H9 (cell line): ENCODE data around the gene SHANK3. TPM values are rescaled to one million over a fixed set of nuclear protein-coding genes. Genes with fewer than 3 reads are reported as not detected.

Experiments used
- DNase-seq: peaks from one replicate; pipeline ENCODE4 v3.0.0-alpha.2; 2017
- H2AFZ ChIP-seq: one replicate; pipeline ENCODE4 v1.6.1; 2013; ENCODE audit warnings: mild to moderate bottlenecking, low read length, control low read depth, moderate library complexity
- H2AK5ac ChIP-seq: 2 replicates; pipeline ENCODE4 v1.6.1; 2013; ENCODE audit warnings: low read length, control low read depth, mixed read lengths; ENCODE audit not compliant: insufficient read length
- H2BK120ac ChIP-seq: one replicate; pipeline ENCODE4 v1.6.1; 2013; ENCODE audit warnings: low read depth, mild to moderate bottlenecking, low read length, control low read depth, inconsistent platforms; ENCODE audit not compliant: poor library complexity, severe bottlenecking
- H2BK12ac ChIP-seq: 2 replicates; pipeline ENCODE4 v1.6.1; 2013; ENCODE audit warnings: low read length, control low read depth, mixed read lengths, low read depth; ENCODE audit not compliant: insufficient read length
- H2BK15ac ChIP-seq: 2 replicates; pipeline ENCODE4 v1.6.1; 2013; ENCODE audit warnings: low read depth, low read length, control low read depth
- H2BK20ac ChIP-seq: one replicate; pipeline ENCODE4 v1.6.1; 2013; ENCODE audit warnings: low read depth, mild to moderate bottlenecking, low read length, control low read depth, inconsistent platforms; ENCODE audit not compliant: poor library complexity, severe bottlenecking
- H2BK5ac ChIP-seq: 2 replicates; pipeline ENCODE4 v1.6.1; 2013; ENCODE audit warnings: low read length, control low read depth, mixed read lengths; ENCODE audit not compliant: insufficient read length
- H3K14ac ChIP-seq: 2 replicates; pipeline ENCODE4 v1.6.1; 2013; ENCODE audit warnings: low read length, control low read depth; ENCODE audit not compliant: insufficient read depth
- H3K18ac ChIP-seq: 2 replicates; pipeline ENCODE4 v1.6.1; 2013; ENCODE audit warnings: low read depth, mild to moderate bottlenecking, mixed read lengths, low read length, control low read depth; ENCODE audit not compliant: insufficient read length
- H3K23ac ChIP-seq: 2 replicates; pipeline ENCODE4 v1.6.1; 2013; ENCODE audit warnings: low read length, control low read depth, mixed read lengths, low read depth; ENCODE audit not compliant: insufficient read length
- H3K23me2 ChIP-seq: 2 replicates; pipeline ENCODE4 v1.6.1; 2013; ENCODE audit warnings: low read depth, mild to moderate bottlenecking, mixed read lengths, low read length, control low read depth; ENCODE audit not compliant: insufficient read length, poor library complexity, severe bottlenecking
- H3K27ac ChIP-seq: 2 replicates; pipeline ENCODE4 v1.5.1; 2013; ENCODE audit warnings: low read length, control low read depth, mixed read lengths, low read depth; ENCODE audit not compliant: insufficient read length
- H3K27me3 ChIP-seq: 2 replicates; pipeline ENCODE4 v1.6.1; 2013; ENCODE audit warnings: low read length, control low read depth, inconsistent platforms; ENCODE audit not compliant: insufficient read depth
- H3K4ac ChIP-seq: 2 replicates; pipeline ENCODE4 v1.6.1; 2013; ENCODE audit warnings: low read depth, mild to moderate bottlenecking, control low read depth, inconsistent platforms, low read length, moderate library complexity
- H3K4me1 ChIP-seq: 2 replicates; pipeline ENCODE4 v1.6.1; 2013; ENCODE audit warnings: low read length, control low read depth, inconsistent platforms; ENCODE audit not compliant: insufficient read depth
- H3K4me2 ChIP-seq: 2 replicates; pipeline ENCODE4 v1.6.1; 2013; ENCODE audit warnings: low read length, control low read depth, mixed read lengths; ENCODE audit not compliant: insufficient read length, insufficient read depth
- H3K56ac ChIP-seq: 2 replicates; pipeline ENCODE4 v1.6.1; 2013; ENCODE audit warnings: low read depth, mild to moderate bottlenecking, mixed read lengths, low read length, control low read depth; ENCODE audit not compliant: insufficient read length
- H3K79me1 ChIP-seq: 2 replicates; pipeline ENCODE4 v1.6.1; 2013; ENCODE audit warnings: low read depth, mild to moderate bottlenecking, moderate library complexity, low read length, control low read depth, inconsistent platforms; ENCODE audit not compliant: insufficient read depth, poor library complexity, severe bottlenecking
- H3K79me2 ChIP-seq: 2 replicates; pipeline ENCODE4 v1.6.1; 2013; ENCODE audit warnings: low read length, control low read depth, inconsistent platforms; ENCODE audit not compliant: insufficient read depth
- H3K9ac ChIP-seq: 2 replicates; pipeline ENCODE4 v1.6.1; 2013; ENCODE audit warnings: low read length, control low read depth, mixed read lengths; ENCODE audit not compliant: insufficient read length; ENCODE audit errors: extremely low read depth
- H3K9me3 ChIP-seq: one replicate; pipeline ENCODE4 v1.6.1; 2013; ENCODE audit warnings: low read depth, low read length, inconsistent platforms; ENCODE audit not compliant: control insufficient read depth
- H3T11ph ChIP-seq: one replicate; pipeline ENCODE4 v1.6.1; 2013; ENCODE audit warnings: mild to moderate bottlenecking, low read length, control low read depth, inconsistent platforms
- H4K20me1 ChIP-seq: one replicate; pipeline ENCODE4 v1.6.1; 2013; ENCODE audit not compliant: control insufficient read depth, insufficient read length, insufficient read depth
- H4K5ac ChIP-seq: 2 replicates; pipeline ENCODE4 v1.6.1; 2013; ENCODE audit warnings: low read depth, mild to moderate bottlenecking, mixed read lengths, low read length, control low read depth; ENCODE audit not compliant: insufficient read length
- H4K8ac ChIP-seq: replicated peaks from 2 replicates; pipeline ENCODE4 v1.6.1; 2013; ENCODE audit warnings: low read length, control low read depth, mixed read lengths, low read depth; ENCODE audit not compliant: insufficient read length
- H4K91ac ChIP-seq: 2 replicates; pipeline ENCODE4 v1.6.1; 2013; ENCODE audit warnings: low read depth, mild to moderate bottlenecking, moderate library complexity, mixed read lengths, low read length, control low read depth; ENCODE audit not compliant: insufficient read length
- H3K27ac Mint-ChIP-seq, 3 experiments: 2 replicates in 2 of 3; 3 replicates in 1 of 3; pipeline ENCODE4 v1.8.0; 2020 to 2021; ENCODE audit warnings: mixed read lengths in 3 of 3, mild to moderate bottlenecking in 1 of 3, moderate library complexity in 1 of 3
- H3K27me3 Mint-ChIP-seq: 2 replicates; pipeline ENCODE4 v1.8.0; 2021; ENCODE audit warnings: low read depth, mild to moderate bottlenecking, moderate library complexity, mixed read lengths
- H3K36me3 Mint-ChIP-seq, 3 experiments: 2 replicates in 2 of 3; 3 replicates in 1 of 3; pipeline ENCODE4 v1.8.0; 2020 to 2021; ENCODE audit warnings: low read depth in 3 of 3, mixed read lengths in 3 of 3; ENCODE audit not compliant: insufficient read depth in 1 of 3
- H3K4me1 Mint-ChIP-seq, 2 experiments: 2 replicates each; pipeline ENCODE4 v1.8.0; 2020; ENCODE audit warnings: mixed read lengths in 2 of 2
- H3K4me3 Mint-ChIP-seq, 2 experiments: 2 replicates in 1 of 2; 3 replicates in 1 of 2; pipeline ENCODE4 v1.8.0; 2020 to 2021; ENCODE audit warnings: mild to moderate bottlenecking in 2 of 2, mixed read lengths in 2 of 2, moderate library complexity in 1 of 2
- H3K9me3 Mint-ChIP-seq, 2 experiments: 2 replicates in 1 of 2; 3 replicates in 1 of 2; pipeline ENCODE4 v1.8.0; 2020; ENCODE audit warnings: mild to moderate bottlenecking in 2 of 2, mixed read lengths in 2 of 2, moderate library complexity in 1 of 2
- WGBS: extraction: QIAGEN DNeasy Blood & Tissue Kit; methylation state at CpG from one replicate; pipeline ENCODE4 v1.1.7; 2013; ENCODE audit warnings: missing lambda C conversion rate, low lambda C conversion rate, mixed read lengths; ENCODE audit not compliant: insufficient read length; ENCODE audit errors: extremely low coverage; 5-methylcytosine and 5-hydroxymethylcytosine counted together
- total RNA-seq: library from RNA; stranded (reverse); gene quantifications from 2 replicates; pipeline ENCODE4 v1.2.1, GENCODE V29; 2021
- TF ChIP-seq, protein P1 (sequence below): fragments of 200-600 bp; sonication (generic); conservative IDR thresholded peaks from 3 replicates; pipeline ENCODE4 v1.8.0; 2021; ENCODE audit warnings: antibody characterized with exemption, mild to moderate bottlenecking

The SHANK3 gene
- total RNA-seq, 1 experiment from 2014 or later = 8.7 TPM

DNA sequence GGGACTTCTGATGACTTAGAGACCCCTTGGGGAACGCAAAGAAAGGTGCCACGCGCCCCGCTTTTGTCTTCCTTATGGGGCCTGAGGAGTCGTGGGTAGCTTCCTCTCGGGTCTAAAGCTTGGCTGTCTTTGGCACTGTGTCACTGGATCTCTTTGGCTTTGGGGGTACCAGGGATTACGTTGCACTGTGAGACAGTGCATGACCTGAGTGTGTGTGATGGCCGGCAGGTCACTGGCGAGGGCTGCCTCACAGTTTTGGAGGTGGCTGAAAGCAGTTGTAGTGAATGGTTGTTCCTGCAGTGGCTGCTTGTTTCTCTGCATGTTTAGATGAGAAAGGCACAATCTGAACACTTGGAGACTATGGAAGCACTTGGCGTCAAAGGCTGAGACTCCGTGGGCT lies 38.9 kb upstream of the SHANK3 start:
- no peak overlapping the region for H3K23ac ChIP-seq
- TF ChIP-seq, protein P1, sequence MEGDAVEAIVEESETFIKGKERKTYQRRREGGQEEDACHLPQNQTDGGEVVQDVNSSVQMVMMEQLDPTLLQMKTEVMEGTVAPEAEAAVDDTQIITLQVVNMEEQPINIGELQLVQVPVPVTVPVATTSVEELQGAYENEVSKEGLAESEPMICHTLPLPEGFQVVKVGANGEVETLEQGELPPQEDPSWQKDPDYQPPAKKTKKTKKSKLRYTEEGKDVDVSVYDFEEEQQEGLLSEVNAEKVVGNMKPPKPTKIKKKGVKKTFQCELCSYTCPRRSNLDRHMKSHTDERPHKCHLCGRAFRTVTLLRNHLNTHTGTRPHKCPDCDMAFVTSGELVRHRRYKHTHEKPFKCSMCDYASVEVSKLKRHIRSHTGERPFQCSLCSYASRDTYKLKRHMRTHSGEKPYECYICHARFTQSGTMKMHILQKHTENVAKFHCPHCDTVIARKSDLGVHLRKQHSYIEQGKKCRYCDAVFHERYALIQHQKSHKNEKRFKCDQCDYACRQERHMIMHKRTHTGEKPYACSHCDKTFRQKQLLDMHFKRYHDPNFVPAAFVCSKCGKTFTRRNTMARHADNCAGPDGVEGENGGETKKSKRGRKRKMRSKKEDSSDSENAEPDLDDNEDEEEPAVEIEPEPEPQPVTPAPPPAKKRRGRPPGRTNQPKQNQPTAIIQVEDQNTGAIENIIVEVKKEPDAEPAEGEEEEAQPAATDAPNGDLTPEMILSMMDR = no peak
- Mint-ChIP-seq H3K4me3 (no peak overlapping the region), H3K4me1 (peaks cover 6 to 7% of the 10 kb centered on the region in 2 experiments), H3K27ac (no peak overlapping the region), H3K27me3 (peaks cover 32% of the 10 kb centered on the region), H3K9me3 (no peaks in the 10 kb centered on the region), H3K36me3 (no peaks in the 10 kb centered on the region; a peak in 1 of 7 replicates)
- H3K27me3 ChIP-seq = peaks cover under 1% of the 10 kb centered on the region; the same call in 1 of the 2 replicates
- no peak overlapping the region; the same call in 1 of the 2 replicates for H3K14ac ChIP-seq
- no peaks in the 10 kb centered on the region for H3K23me2 ChIP-seq
- no peak overlapping the region for H3T11ph ChIP-seq
- peaks cover under 1% of the 10 kb centered on the region; the same call in 1 of the 2 replicates for H3K4me1 ChIP-seq
- H3K79me2 ChIP-seq = no peaks in the 10 kb centered on the region
- no peak overlapping the region for H3K9ac ChIP-seq
- H3K4ac ChIP-seq = no peak overlapping the region
- no peak overlapping the region for H3K56ac ChIP-seq
- H3K18ac ChIP-seq = no peak overlapping the region
- no peak overlapping the region for H4K91ac ChIP-seq
- no peak overlapping the region for H4K5ac ChIP-seq
- no peak overlapping the region for H2AFZ ChIP-seq
- no peak overlapping the region for H2BK120ac ChIP-seq
- no peaks in the 10 kb centered on the region for H3K79me1 ChIP-seq
- H4K20me1 ChIP-seq = peaks cover under 1% of the 10 kb centered on the region
- no peak overlapping the region; the same call in 1 of the 2 replicates for H2BK15ac ChIP-seq
- H2BK5ac ChIP-seq = no peak overlapping the region
- DNase-seq = no peak
- no CpG with 5 or more reads among the region's 11 CpGs for WGBS
- no peak overlapping the region for H2BK12ac ChIP-seq
- no peak overlapping the region for H2BK20ac ChIP-seq
- no peak overlapping the region for H4K8ac ChIP-seq
- H3K9me3 ChIP-seq = no peaks in the 10 kb centered on the region
- no peak overlapping the region for H3K27ac ChIP-seq
- no peak overlapping the region for H3K4me2 ChIP-seq
- no peak overlapping the region for H2AK5ac ChIP-seq
